GM18499 (cell line): Measurements from ENCODE around the gene CREB3L4.

Experiments used
- ATAC-seq: cut with Tn5 transposase; IDR thresholded peaks from one replicate; pipeline ENCODE4 v1.9.1; 2021; ENCODE audit warnings: moderate number of reproducible peaks; ENCODE audit not compliant: insufficient read depth, unreplicated experiment

The CREB3L4 gene

DNA sequence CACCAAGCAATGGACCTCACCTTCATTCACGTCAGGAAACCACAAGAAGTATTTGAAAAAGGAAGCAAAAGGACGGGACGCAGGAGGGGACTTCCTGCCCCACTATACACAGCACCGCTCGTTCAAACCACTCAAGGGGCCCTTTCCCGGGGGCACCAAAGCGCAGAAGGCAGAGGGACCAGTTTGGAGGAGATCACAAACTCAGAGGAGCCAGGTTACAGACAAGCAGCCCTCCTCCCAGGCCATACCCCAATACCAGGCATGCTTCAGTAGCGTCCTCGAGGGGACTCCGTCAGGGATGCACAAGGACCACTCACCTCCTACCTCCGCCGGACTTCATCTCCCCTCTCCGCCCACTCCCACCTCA lies 10.0 kb upstream of the CREB3L4 start:
- no peak for ATAC-seq

DNA sequence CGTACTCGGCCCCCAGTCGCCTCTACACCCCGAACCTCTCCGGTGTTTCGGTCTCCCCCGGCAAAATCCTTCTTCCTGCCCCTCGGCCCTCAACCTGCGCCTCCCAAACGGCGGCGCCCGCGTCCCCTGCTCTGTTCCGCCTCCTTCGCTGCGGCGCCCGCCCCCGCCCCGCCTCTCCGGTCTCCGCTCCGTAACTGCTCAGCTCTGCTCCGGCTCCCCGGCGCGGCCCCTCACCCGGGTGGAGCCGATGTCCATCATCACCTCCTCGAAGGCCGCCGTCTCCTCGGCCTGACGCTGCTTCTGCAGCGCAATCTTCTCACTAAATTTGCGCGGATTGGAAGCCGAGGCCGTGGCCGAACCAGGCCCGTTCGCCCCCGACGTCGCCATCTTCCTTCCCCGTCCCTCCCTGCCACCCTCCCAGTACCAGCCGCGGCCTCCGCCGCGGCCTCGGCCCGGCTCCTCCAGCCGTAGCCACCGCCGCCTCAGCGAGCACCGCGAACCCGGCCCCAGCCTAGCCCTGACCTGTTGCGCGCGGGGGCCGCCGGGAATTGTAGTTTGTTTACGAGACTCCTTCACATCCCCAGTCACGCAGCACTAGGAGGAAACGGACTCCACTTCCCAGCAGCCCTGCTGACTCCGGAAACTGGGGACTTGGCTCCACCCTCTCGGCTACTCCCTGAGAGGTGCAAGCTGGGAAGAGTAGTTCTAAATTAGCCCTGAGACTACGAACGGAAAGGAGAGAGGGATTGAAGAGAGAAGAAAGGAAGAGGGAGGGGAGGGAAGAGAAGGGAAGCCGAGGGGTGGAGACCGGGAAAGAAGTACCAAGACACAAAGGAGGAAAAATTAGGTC lies 9.4 kb upstream of the CREB3L4 start, which contains the start of gene CRTC2:
Gene CRTC2 (minus strand): TSS at position 502 of the 850 bp plus-strand sequence. CDS start 115 bp downstream, at position 387.
- peak; percentile 55 for ATAC-seq

- ATAC-seq, result no peak
Measured at GRCh38 chr1:153958961-153959260, 8.8 kb upstream of the CREB3L4 start.

DNA sequence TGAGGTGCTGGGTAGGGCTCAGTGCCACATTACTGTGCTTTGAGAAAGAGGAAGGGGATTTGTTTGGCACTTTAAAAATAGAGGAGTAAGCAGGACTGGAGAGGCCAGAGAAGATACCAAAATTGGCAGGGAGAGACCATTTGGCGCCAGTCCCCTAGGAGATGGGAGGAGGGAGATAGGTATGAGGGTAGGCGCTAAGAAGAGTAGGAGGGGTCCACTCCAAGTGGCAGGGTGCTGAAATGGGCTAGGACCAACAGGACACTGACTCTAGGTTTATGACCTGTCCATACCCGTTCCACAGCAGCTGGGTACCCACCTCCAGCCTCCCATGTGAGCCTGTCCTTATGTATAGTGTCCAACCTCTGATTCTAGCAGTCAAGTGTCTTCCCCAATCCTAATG lies 8.2 kb upstream of the CREB3L4 start:
- no peak for ATAC-seq

- ATAC-seq, result no peak
Measured at GRCh38 chr1:153960206-153960605, 7.5 kb upstream of the CREB3L4 start.

- ATAC-seq, result no peak
Measured at GRCh38 chr1:153961421-153961820, 6.3 kb upstream of the CREB3L4 start.

- ATAC-seq, result no peak
Measured at GRCh38 chr1:153962088-153963029, 5.3 kb upstream of the CREB3L4 start.

DNA sequence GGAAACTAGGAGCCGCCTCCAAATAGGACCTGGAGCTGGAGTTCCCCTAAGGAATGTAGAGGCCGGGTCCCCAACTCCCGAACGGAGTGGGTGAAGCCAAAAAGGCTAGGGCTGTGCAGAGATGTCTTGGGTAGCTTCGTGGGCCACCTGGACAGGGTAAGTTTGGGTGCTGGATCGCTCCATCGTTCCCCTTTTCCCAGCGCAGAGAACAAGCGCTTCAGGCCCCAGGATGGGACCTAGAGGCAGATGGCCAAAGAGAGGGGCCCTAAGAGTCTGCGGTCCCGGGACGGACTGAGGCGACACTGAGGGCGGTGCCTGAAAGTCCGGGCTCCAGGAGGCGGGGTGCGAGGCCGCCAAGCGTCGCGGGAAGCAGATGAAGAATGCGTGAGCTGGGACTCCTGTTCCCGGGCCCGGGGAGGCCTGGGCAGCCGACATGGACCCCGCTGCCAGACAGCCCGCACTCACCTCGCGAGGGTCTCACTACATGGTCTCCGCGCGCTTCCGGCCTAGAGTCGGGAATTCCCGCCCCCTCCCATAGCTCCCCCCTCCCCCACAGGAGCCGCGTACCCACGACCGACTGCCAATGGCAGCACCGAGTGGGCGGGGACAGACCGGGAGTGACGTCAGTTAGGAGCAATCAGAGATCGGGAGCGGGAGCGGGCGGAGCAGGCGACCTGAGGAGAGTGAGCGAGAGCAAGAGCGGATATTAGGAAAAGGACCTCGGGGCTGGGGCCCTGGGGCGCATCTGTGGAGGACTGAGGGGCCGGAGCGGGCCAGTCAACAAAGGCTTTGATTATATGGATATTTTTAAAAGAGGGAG lies 4.5 kb upstream of the CREB3L4 start, which contains the start of gene SLC39A1:
Gene SLC39A1 (minus strand): TSS at position 508 of the 820 bp plus-strand sequence. CDS start 822 bp downstream, outside the sequence.
- ATAC-seq, result no peak

DNA sequence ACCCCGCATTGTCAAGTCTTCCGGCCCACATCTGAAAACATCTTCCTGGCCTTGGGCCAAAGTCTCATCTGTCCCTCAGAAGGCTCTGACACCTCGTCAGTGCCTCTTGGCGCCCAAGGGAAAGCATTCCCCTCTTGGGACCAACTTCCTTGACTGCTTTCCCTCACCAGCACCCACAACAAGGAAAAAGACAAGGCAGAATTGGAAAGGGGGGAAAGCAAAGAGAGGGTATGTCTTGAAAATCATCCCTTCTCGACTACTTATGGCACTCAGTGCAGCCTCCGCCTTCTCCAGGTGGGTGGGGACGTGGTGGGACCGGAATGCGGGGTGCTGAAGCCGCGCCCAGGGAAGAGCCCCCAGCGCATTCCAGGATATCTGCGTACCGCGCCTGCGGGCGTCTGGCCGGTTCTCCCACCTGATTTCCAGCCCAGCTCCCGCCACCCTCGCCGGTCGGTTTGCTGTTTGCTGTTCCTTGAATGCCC lies 3.8 kb upstream of the CREB3L4 start:
- no peak for ATAC-seq

GRCh38 chr1:153968000-153968363 lies 280 bp downstream of the CREB3L4 start:
- ATAC-seq, result no peak

- ATAC-seq, result no peak
Measured at GRCh38 chr1:153968408-153968807, 706 bp downstream of the CREB3L4 start.

GRCh38 chr1:153968972-153969371 lies 1.3 kb downstream of the CREB3L4 start:
- no peak for ATAC-seq

GRCh38 chr1:153970346-153970745 lies 2.6 kb downstream of the CREB3L4 start:
- ATAC-seq, result no peak

DNA sequence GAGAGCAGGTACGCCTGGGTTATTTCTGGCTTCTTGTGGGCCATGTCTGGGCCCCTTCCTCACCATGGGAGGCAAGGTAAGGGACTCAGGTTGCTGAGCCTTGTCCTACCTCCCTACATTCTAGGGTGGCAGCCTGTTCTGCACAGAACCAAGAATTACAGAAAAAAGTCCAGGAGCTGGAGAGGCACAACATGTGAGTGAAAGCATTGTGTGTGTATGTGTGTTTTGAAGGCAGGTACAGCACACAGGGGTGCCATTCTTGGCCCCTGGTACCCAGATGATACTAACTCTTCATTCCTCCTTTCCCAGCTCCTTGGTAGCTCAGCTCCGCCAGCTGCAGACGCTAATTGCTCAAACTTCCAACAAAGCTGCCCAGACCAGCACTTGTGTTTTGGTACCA lies 5.4 kb downstream of the CREB3L4 start:
- ATAC-seq, result no peak

GRCh38 chr1:153973525-153973924 lies 5.8 kb downstream of the CREB3L4 start:
- no peak for ATAC-seq

GRCh38 chr1:153976819-153977249 lies 9.1 kb downstream of the CREB3L4 start:
- no peak for ATAC-seq

GRCh38 chr1:153977250-153978240 lies 9.8 kb downstream of the CREB3L4 start, which contains the start of gene JTB:
Gene JTB, minus strand, starts transcription at chr1:153977674. Its CDS starts 422 bp downstream, at chr1:153977252.
- ATAC-seq, result no peak

DNA sequence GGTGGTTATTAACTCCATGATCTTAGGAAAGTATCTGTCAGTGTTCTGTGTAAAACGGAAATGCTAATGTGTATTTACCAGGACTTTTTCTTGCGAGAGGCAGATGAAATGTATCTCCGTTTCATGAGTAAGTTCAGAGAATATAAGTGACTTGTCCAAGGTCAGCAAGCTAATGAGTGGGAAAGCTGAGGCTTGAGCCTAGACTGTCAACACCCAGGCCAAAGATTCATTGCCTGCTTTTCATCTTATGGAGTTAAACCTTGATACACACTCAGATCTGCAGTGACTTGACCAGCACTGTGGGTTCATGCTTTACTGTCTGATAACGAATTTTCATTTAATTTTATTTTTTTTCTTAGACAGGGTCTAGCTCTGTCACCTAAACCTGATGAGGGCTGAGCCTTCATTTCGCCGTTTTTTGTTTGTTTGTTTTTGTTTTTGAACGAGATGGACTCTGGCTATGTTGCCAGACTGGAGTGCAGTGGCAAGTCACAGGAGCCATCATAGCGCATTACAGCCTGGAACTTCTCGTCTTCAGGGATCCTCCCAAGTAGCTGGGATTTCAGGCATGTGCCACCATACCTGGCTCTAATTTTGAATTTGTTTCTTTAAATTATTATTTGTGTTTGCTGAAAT lies 10.7 kb downstream of the CREB3L4 start:
- ATAC-seq, result no peak
